NB4 (cell line): ENCODE measurements around the gene TMCO1.
"Not testable (repeated sequence)": the region's sequence is repeated elsewhere in the genome, so short reads cannot be mapped to it uniquely, and the experiment has no call there.

Experiments
- DNase-seq: peaks from one replicate; pipeline ENCODE4 v3.0.0; 2010; ENCODE audit warnings: low read depth
- H3K4me3 ChIP-seq: one replicate; pipeline ENCODE4 v1.5.1; 2011; ENCODE audit warnings: mild to moderate bottlenecking, low read depth, low read length, moderate library complexity
- CTCF ChIP-seq: IDR thresholded peaks from one replicate; pipeline ENCODE4 v1.5.1; 2012; ENCODE audit warnings: low read depth, low read length
- MAX ChIP-seq: IDR thresholded peaks from 2 replicates; pipeline ENCODE4 v1.6.1; 2011; ENCODE audit warnings: low read depth, low read length
- MYC ChIP-seq: IDR thresholded peaks from 2 replicates; pipeline ENCODE4 v1.6.1; 2011; ENCODE audit warnings: low read depth, low read length
- POLR2A ChIP-seq: IDR thresholded peaks from 2 replicates; pipeline ENCODE4 v1.6.1; 2011; ENCODE audit warnings: mild to moderate bottlenecking; ENCODE audit not compliant: insufficient read length; ENCODE audit errors: extremely low read depth

Gene TMCO1

GRCh38 chr1:165686121-165686970 is 82.3 kb downstream of the TMCO1 start:
- no peak for TF ChIP-seq MYC
- TF ChIP-seq MAX, result no peak
- no peak for TF ChIP-seq POLR2A
- TF ChIP-seq CTCF, result peak; percentile 49
- peak; percentile 65 for DNase-seq
- H3K4me3 ChIP-seq, result no peak overlapping the region

- H3K4me3 ChIP-seq, result no peak overlapping the region
- TF ChIP-seq MAX (no peak), POLR2A (no peak), MYC (no peak), CTCF (no peak)
- no peak for DNase-seq
Measured at GRCh38 chr1:165683848-165684485, 84.7 kb downstream of the TMCO1 start.

- not testable (repeated sequence) for H3K4me3 ChIP-seq, DNase-seq
Measured at GRCh38 chr1:165680773-165681172, 87.9 kb downstream of the TMCO1 start.

- TF ChIP-seq CTCF (no peak), MAX (no peak), MYC (no peak), POLR2A (no peak)
- DNase-seq, result no peak
- no peak overlapping the region for H3K4me3 ChIP-seq
Measured at GRCh38 chr1:165680303-165680702, 88.4 kb downstream of the TMCO1 start.

- DNase-seq, result no peak
- TF ChIP-seq MYC, result no peak
- TF ChIP-seq MAX, result no peak
- TF ChIP-seq POLR2A, result no peak
- no peak for TF ChIP-seq CTCF
- no peak overlapping the region for H3K4me3 ChIP-seq
Measured at GRCh38 chr1:165679282-165680036, 89.2 kb downstream of the TMCO1 start.

- TF ChIP-seq MYC, result no peak
- TF ChIP-seq MAX, result no peak
- TF ChIP-seq POLR2A, result no peak
- TF ChIP-seq CTCF, result no peak
- no peak for DNase-seq
- H3K4me3 ChIP-seq, result no peak overlapping the region
Measured at GRCh38 chr1:165678509-165678908, 90.2 kb downstream of the TMCO1 start.
